ENCODE measurements around the gene ANKRD2.

Gene ANKRD2

GRCh38 chr10:97590748-97591495 lies 18.3 kb downstream of the ANKRD2 start:
- DNase-seq (ENCODE audit: low read depth in 1 of 2, low spot score in 1 of 2): no peak

- no peak for DNase-seq (ENCODE audit: low read depth in 1 of 2, low spot score in 1 of 2)
These were observed 20.8 kb downstream of the ANKRD2 start for GRCh38 chr10:97593421-97593820.

GRCh38 chr10:97596101-97597082 lies 23.8 kb downstream of the ANKRD2 start:
- no peak for DNase-seq (ENCODE audit: low read depth in 1 of 2, low spot score in 1 of 2)

GRCh38 chr10:97597778-97598177 lies 25.2 kb downstream of the ANKRD2 start:
- no peak for DNase-seq (ENCODE audit: low read depth in 1 of 2, low spot score in 1 of 2)

- DNase-seq (ENCODE audit: low read depth in 1 of 2, low spot score in 1 of 2): no peak
These were observed 26.1 kb downstream of the ANKRD2 start for GRCh38 chr10:97598407-97599271.

- no peak for DNase-seq (ENCODE audit: low read depth in 1 of 2, low spot score in 1 of 2)
These were observed 26.7 kb downstream of the ANKRD2 start for GRCh38 chr10:97599272-97599619.

GRCh38 chr10:97600616-97601015 lies 28.0 kb downstream of the ANKRD2 start:
- no peak for DNase-seq (ENCODE audit: low read depth in 1 of 2, low spot score in 1 of 2)

- DNase-seq (ENCODE audit: low read depth in 1 of 2, low spot score in 1 of 2): no peak
These were observed 29.0 kb downstream of the ANKRD2 start for GRCh38 chr10:97601268-97602215.

GRCh38 chr10:97607095-97607636 lies 34.6 kb downstream of the ANKRD2 start:
- DNase-seq (ENCODE audit: low read depth in 1 of 2, low spot score in 1 of 2): no peak

GRCh38 chr10:97608991-97609561 lies 36.5 kb downstream of the ANKRD2 start:
- DNase-seq (ENCODE audit: low read depth in 1 of 2, low spot score in 1 of 2): no peak

GRCh38 chr10:97611473-97611872 lies 38.9 kb downstream of the ANKRD2 start:
- DNase-seq (ENCODE audit: low read depth in 1 of 2, low spot score in 1 of 2): no peak

- DNase-seq (ENCODE audit: low read depth in 1 of 2, low spot score in 1 of 2): no peak
These were observed 39.8 kb downstream of the ANKRD2 start for GRCh38 chr10:97612386-97612785.

GRCh38 chr10:97618285-97618684 lies 45.7 kb downstream of the ANKRD2 start:
- DNase-seq (ENCODE audit: low read depth in 1 of 2, low spot score in 1 of 2): no peak

GRCh38 chr10:97618733-97619132 lies 46.2 kb downstream of the ANKRD2 start:
- no peak for DNase-seq (ENCODE audit: low read depth in 1 of 2, low spot score in 1 of 2)

GRCh38 chr10:97623277-97623676 lies 50.7 kb downstream of the ANKRD2 start:
- no peak for DNase-seq (ENCODE audit: low read depth in 1 of 2, low spot score in 1 of 2)

- no peak for DNase-seq (ENCODE audit: low read depth in 1 of 2, low spot score in 1 of 2)
These were observed 55.2 kb downstream of the ANKRD2 start for GRCh38 chr10:97627731-97628130.

GRCh38 chr10:97628228-97628627 lies 55.6 kb downstream of the ANKRD2 start:
- no peak for DNase-seq (ENCODE audit: low read depth in 1 of 2, low spot score in 1 of 2)

GRCh38 chr10:97629289-97629688 lies 56.7 kb downstream of the ANKRD2 start:
- no peak for DNase-seq (ENCODE audit: low read depth in 1 of 2, low spot score in 1 of 2)

GRCh38 chr10:97631098-97631497 lies 58.5 kb downstream of the ANKRD2 start:
- no peak for DNase-seq (ENCODE audit: low read depth in 1 of 2, low spot score in 1 of 2)
